ENCODE measurements around the gene SRC. TPM values are rescaled to one million over a fixed set of nuclear protein-coding genes. Genes with fewer than 3 reads are reported as not detected.

Gene SRC
- total RNA-seq, 1 donor from 2014 or later, result 20.8 TPM

DNA sequence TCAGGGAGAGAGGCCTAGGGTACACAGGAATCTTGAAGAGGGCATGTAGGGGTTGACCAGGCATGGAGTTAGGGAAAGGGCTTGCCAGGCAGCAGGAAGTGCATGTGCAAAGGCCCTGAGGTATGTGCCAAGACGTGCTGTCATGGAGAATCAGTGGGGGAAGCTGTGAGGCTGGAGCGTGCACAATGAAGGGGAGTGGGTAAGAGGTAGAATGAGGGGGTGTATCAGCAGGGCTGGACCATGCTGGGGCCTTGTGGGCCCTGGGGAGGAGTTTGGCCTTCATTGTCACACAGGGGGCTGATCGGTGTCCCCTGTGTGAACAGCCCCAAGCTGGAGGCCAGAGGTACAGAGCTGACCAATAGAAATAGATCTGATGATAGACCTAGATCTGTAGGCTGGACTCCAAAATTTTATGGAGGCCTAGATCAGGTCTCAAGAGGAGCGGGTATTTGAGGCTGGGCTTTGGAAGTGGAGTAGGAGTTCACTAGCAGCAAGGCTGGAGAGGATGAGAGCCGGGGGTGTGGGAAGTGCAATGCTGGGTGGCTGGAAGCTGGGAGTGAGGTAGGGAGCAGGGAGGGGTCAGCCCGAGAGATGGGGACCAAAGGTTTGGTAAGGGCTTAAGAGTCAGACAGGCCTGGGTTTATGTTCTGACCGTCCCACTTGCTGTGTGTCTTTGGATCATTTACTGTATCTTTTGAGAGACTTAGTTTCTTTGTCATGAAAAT, 3.0 kb downstream of the SRC start:
- no peak for FAIRE-seq
- no peak for DNase-seq (ENCODE audit: low spot score in 2 of 2)

GRCh38 chr20:37349517-37350491, 3.9 kb downstream of the SRC start:
- no peak for DNase-seq (ENCODE audit: low spot score in 2 of 2)
- no peak for FAIRE-seq

DNA sequence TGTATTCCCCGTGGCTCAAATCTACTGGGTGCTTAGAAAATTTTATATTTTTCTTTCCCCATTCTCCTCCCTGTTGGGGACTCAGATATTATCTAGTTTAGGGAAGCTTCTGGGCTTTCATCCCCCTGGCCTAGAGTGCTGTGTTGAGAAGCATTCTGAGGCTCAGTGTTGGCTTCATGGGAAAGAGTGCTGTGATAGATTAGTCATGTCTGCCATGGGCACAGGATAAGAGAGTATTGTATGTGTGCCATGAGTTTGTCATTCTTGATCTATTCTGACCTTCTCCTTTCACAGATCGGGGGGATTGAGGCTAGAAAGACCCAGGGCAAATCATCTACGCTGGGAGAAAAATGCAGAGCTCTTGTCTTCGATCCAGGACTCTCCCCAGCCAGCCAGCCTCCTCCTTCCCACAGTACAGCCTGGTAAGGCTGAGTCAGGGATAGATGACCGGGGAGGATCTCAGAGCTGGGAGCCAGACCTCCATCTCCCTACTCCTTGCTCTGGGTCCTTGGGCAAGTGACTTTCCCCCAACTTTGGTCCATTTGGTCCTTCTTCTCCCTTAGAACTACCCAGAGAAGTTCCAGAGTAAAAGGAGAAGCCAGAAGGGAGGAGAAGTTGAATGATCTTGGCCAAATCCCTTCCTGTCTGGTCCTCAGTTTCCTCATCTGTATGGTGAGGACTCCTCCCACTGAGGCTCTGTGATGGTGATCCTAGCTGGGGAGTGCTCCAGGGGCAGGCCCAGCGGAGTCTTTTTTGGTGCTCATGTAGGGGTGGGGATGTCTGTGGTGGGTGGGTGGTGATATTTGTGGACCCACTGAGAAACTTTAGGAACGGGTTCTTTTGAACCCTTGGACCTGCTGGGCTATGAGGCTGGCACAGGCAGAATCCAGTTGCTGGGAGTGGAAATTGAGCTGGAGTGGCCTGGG, 5.0 kb downstream of the SRC start:
- FAIRE-seq (no peak), DNase-seq (ENCODE audit: low spot score in 2 of 2) (no peak)

GRCh38 chr20:37351689-37352607, 6.0 kb downstream of the SRC start:
- FAIRE-seq (no peak), DNase-seq (ENCODE audit: low spot score in 2 of 2) (no peak)

DNA sequence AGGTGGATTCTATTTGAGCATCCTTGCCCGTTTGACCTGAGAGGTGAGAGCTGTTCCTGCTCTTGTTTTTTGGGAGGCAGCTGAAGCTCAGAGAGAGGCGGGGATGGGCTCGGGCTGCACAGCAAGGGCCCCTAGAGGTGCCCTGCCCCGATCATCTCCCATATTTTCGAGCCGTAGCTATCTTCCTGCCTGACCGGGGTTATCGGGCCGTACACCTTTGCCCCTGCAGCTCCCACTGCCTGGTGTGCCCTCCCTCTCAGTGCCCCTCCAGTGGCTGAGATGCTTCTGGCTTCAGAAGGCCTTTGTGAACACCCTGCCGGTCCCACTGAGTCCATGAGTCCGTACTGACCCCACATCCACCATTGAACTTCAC, 6.7 kb downstream of the SRC start:
- DNase-seq (ENCODE audit: low spot score in 2 of 2) (no peak), FAIRE-seq (no peak)

GRCh38 chr20:37353285-37353849, 7.4 kb downstream of the SRC start:
- DNase-seq (ENCODE audit: low spot score in 2 of 2), result no peak
- FAIRE-seq, result no peak

DNA sequence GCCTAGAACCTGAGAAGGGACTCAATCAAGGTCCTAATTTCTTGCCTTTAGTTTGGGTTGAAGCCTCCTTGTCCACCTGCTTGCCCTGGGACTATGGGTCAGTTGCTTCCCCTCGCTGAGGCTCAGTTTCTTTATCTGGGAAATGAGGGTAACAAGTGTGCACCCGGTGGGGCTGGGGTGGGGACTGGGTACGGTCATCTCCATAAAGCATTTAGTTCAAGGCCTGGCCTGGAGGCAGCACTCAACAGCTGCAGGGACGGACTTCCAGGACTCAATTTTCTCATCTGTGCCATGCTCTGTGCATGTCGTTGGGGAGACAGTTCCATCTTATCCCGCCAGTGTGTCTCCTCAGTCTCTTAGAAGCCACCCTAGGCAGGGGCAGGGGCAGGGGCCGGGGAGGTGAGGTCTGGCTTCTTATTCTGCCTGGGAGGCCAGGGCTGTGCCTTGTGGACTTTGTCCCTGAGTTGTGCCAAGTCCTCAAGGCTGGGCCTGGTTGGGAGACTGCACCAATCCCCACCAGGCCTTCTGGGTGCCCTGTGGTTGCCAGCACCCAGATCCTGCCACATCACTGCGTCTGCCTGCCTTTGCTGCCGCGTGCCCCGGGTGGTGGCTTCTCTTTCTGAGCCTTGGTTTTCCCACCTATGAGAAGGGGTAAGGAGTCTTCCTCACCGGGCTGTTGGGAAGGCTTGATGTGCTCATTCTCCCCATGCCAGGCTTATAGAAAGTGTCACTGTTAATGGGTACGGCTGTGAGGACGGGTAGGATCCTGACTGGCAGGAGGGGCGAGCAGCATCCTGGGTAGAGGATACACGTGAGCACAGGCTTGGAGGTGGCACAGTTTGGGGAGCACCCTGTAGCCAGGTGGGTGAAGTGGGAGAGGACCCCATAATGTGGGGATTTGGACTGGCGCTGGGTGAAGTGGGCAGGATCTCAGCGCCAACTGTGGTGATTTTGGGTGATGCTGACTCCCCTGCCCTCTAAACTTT, 8.6 kb downstream of the SRC start:
- no peak for DNase-seq (ENCODE audit: low spot score in 2 of 2)

DNA sequence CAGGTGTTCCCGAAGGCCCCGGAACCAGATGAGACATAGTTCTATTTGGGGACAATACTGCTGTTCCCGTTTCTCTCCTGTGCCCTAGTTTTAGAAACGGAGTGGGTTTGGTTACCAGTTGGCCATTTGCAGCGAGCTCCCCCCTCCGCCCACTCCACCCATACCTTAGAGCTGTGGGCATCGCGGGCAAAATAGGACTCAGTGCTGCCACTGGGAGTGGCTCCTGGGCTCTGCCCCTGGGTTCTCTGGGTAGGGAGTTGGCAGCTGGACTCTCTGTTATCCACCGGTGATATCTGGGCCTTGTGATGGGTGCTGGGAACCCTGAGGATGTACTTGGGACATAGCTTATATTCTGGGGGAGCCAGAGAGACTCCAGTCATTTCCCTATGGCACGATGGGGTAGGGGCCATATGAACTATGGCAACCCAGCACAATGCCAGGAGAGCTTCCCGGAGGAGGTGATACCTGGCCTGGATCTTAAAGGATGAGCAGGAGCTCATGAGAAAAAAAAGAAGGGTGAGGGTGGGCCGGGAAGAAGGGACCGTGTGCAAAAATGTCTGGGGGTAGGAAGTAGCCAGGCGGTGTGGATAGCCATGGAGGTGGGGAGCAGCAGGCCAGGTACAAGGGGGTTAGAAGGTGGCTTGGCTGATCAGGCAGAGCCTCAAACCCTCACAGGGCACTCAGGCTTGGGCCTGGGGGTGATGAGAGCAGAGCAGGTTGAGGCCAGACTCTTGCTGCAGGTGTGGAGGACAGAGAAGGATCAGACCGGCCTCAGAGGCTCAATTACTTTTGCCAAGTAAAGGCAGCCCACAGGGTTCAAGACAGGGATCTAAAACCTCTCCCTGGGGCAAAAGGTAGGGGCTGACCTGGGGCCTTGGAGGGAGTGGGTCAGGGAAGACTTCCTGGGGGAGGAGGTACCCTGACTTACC, 9.6 kb downstream of the SRC start:
- no peak for FAIRE-seq

More for the DNA sequence above, 8.6 kb downstream of the SRC start:
- FAIRE-seq, result no peak

GRCh38 chr20:37356387-37356786, 10.4 kb downstream of the SRC start:
- no peak for FAIRE-seq
- DNase-seq (ENCODE audit: low spot score in 2 of 2), result no peak

More for the DNA sequence above, 9.6 kb downstream of the SRC start:
- DNase-seq (ENCODE audit: low spot score in 2 of 2), result no peak

- DNase-seq (ENCODE audit: low spot score in 2 of 2), result no peak
- FAIRE-seq, result no peak
Measured at GRCh38 chr20:37356961-37357371, 11.0 kb downstream of the SRC start.

DNA sequence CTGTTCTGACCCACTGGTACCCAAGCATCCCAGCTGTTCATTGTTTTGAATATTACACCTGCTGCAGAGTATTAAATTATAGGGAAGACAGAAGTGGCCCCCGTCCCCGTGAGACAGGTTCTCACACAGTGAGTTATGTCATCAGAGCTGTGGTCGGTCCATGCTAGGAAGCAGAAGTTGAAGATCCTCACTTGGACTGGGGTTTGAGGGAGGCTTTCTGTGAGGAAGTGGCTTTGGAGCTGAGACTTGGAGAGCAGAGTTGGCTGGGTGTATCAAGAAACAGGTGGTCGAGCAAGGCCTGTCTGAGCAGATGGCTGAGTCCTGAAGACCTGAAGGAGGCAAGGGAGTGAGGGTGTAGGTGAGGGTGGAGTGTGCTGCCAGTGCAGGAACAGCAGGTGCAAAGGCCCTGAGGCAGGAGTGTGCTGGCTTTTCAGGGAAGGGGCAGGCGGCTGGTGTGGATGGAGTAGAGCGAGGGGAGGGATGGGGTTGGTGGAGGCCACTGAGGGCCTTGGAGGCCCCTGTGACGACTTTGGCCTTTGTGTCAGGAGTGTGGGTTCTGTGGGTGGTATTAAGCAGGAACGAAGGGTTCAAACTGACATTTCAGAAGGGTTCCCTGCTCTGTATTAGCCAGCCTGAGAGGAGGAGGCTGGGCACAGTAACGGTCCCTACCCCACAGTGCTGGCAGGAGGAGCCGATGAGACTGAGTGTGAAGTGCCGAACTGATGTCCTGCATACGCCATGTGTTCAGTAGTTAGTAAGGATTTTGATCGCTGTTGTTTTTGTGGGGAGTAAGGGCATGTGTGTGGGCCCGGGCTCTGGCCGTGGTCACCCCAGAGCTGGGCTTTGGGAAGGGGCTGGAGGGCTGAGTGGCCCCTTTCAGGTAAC, 11.8 kb downstream of the SRC start:
- DNase-seq (ENCODE audit: low spot score in 2 of 2) (no peak), FAIRE-seq (no peak)

DNA sequence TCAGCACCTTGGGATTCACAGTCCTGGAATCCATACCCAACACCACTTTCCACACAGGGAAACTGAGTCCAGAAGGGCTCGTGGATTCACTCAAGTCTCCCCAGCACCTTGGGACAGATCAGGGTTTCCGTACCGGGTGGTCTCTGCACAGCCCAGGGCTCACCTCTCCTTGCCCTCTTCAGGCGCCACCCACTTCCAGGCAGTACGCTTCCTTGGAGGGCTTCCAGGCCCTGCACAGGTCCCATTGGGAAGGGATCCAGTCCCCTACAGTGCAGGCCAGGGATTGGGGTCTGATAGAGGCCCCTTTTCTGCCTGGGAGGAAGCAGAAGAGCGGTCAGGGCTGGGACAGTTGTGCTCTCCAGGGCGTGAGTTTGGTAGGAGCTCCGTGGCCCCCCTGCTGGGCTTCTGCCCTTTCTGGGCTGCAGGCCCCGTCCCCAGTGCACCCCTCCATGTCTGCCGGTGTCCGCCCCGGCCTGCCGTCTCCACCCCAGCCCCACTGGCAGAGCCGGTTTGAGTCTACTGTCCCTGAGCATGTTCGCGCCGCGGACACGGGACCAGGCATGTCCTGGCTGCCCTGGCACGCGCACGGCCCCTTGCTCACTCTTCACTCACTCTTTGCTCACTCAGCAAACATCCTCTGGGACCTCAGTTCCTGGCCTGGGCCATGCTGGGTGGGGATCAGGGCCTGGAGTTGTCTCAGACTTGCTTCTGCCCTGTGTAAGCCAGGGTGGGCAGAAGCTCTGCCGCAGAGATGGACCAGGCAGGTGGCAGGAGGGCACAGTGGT, 12.6 kb downstream of the SRC start:
- DNase-seq (ENCODE audit: low spot score in 2 of 2), result no peak
- no peak for FAIRE-seq

- no peak for FAIRE-seq
Measured at GRCh38 chr20:37359331-37359730, 13.4 kb downstream of the SRC start.

GRCh38 chr20:37359836-37360235, 13.9 kb downstream of the SRC start:
- DNase-seq (ENCODE audit: low spot score in 2 of 2), result no peak
- no peak for FAIRE-seq

More at GRCh38 chr20:37359331-37359730, 13.4 kb downstream of the SRC start:
- no peak for DNase-seq (ENCODE audit: low spot score in 2 of 2)

All from frontal cortex (tissue), 4 donors.